ENCODE results near the gene FBRSL1.

DNA sequence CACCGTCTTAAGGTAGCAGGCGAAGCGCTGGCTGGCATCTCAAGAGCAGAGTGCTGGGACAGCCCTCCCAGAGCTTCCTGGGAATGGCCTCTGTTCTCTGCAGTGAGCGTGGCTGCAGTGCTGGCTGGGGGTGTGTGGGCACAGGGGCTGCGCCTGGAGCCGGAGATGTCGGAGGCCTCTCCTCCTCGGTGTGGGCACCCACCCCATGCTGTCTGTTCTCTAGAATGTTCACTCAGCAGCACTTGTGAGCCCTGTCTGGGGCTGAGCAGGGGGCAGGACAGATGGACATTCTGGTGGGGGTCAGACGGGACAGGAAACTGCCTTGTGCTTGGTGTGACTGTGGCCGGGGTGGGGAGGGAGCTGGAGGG is 15.9 kb downstream of the FBRSL1 start:
- no peak for TF ChIP-seq EZH2 (IDR thresholded peaks at IDR 0.05; ENCODE audit: borderline replicate concordance, insufficient read depth, low read depth, low read length, poor library complexity, severe bottlenecking)
- TF ChIP-seq, protein P1, sequence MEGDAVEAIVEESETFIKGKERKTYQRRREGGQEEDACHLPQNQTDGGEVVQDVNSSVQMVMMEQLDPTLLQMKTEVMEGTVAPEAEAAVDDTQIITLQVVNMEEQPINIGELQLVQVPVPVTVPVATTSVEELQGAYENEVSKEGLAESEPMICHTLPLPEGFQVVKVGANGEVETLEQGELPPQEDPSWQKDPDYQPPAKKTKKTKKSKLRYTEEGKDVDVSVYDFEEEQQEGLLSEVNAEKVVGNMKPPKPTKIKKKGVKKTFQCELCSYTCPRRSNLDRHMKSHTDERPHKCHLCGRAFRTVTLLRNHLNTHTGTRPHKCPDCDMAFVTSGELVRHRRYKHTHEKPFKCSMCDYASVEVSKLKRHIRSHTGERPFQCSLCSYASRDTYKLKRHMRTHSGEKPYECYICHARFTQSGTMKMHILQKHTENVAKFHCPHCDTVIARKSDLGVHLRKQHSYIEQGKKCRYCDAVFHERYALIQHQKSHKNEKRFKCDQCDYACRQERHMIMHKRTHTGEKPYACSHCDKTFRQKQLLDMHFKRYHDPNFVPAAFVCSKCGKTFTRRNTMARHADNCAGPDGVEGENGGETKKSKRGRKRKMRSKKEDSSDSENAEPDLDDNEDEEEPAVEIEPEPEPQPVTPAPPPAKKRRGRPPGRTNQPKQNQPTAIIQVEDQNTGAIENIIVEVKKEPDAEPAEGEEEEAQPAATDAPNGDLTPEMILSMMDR (IDR thresholded peaks at IDR 0.05) = no peak
